ENCODE measurements around the gene NRG3. TPM values are rescaled to one million over a fixed set of nuclear protein-coding genes. Genes with fewer than 3 reads are reported as not detected.

Gene NRG3
- total and polyA plus RNA-seq, 2 of the 4 experiments (the other 2 are of a cell fraction) = not detected

DNA sequence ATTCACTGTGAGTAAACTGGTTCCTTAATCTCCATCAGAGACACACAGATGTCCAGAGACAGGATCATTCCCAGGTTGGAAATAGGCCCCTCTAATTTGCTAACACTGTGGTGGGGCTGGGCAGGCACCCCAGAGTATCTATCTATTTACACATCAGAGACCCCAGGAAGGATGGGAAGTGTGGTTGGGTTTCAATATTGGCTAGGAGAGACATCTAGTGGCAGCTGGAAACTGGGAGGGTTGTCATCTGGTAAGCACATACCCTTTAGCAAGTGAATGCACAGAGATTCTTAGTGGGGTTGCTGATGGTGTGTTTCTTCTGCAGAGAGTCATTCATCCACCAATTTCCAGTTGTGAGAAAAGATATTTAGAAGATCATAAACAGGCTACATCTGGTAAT is 36.0 kb upstream of the NRG3 start:
- Histone ChIP-seq H3K56ac (ENCODE audit: extremely low read depth, insufficient read depth, low read length) (no peak overlapping the region), H2AK9ac (replicated peaks; ENCODE audit: low read depth, low read length, poor library complexity) (no peak overlapping the region), H2BK15ac (ENCODE audit: low read depth, low read length) (no peak overlapping the region), H3K9me1 (ENCODE audit: insufficient read depth, low read length) (no peaks in the 10 kb centered on the region), H3K9me3 (ENCODE audit: control insufficient read depth, insufficient read depth, low read length) (peaks cover 2% of the 10 kb centered on the region), H3K27me3 (ENCODE audit: control insufficient read depth, insufficient read depth, low read length) (no peaks in the 10 kb centered on the region), H3K36me3 (ENCODE audit: control insufficient read depth, insufficient read depth, low read length) (no peaks in the 10 kb centered on the region), H3K27ac (ENCODE audit: insufficient read depth, low read length) (no peak overlapping the region), H3K4ac (ENCODE audit: low read depth, low read length) (no peak overlapping the region), H3K4me1 (ENCODE audit: control insufficient read depth, insufficient read depth, low read length) (no peaks in the 10 kb centered on the region), H4K5ac (ENCODE audit: low read depth, low read length) (no peak overlapping the region), H2BK5ac (ENCODE audit: low read depth, low read length, poor library complexity, severe bottlenecking) (no peak overlapping the region), H2AFZ (replicated peaks; ENCODE audit: low read length, poor library complexity) (no peak overlapping the region), H3K4me3 (ENCODE audit: insufficient read depth, low read depth, low read length) (no peak overlapping the region), H3K14ac (replicated peaks; ENCODE audit: low read depth, low read length) (no peak overlapping the region), H4K20me1 (ENCODE audit: insufficient read depth, low read length) (no peaks in the 10 kb centered on the region), H2AK5ac (ENCODE audit: low read depth, low read length) (no peak overlapping the region), H3K18ac (ENCODE audit: low read depth, low read length) (no peak overlapping the region), H3K4me2 (ENCODE audit: low read depth, low read length) (no peak overlapping the region), H3K23ac (ENCODE audit: low read depth, low read length) (no peak overlapping the region), H2BK20ac (ENCODE audit: low read depth, low read length) (no peak overlapping the region), H4K8ac (ENCODE audit: low read depth in 2 of 2, low read length in 2 of 2) (no peak overlapping the region), H3K79me1 (ENCODE audit: low read depth in 1 of 2, low read length in 2 of 2) (no peaks in the 10 kb centered on the region), H2BK120ac (ENCODE audit: low read depth, low read length) (no peak overlapping the region), H3K9ac (ENCODE audit: low read depth, low read length) (no peak overlapping the region), H4K91ac (ENCODE audit: insufficient read depth, low read depth, low read length) (no peak overlapping the region)
- POLR2A ChIA-PET (ENCODE audit: unreplicated experiment) = no interaction called here
- in situ Hi-C loops (cut with MboI; ENCODE audit: low sequenced_read_pairs) = no loop called here
- BruUV-seq (replicated peaks) = no TSS peak
- TF ChIP-seq, protein P1, sequence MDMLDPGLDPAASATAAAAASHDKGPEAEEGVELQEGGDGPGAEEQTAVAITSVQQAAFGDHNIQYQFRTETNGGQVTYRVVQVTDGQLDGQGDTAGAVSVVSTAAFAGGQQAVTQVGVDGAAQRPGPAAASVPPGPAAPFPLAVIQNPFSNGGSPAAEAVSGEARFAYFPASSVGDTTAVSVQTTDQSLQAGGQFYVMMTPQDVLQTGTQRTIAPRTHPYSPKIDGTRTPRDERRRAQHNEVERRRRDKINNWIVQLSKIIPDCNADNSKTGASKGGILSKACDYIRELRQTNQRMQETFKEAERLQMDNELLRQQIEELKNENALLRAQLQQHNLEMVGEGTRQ (IDR thresholded peaks at IDR 0.05; ENCODE audit: low read depth, low read length) = no peak
- TF ChIP-seq MAZ (IDR thresholded peaks at IDR 0.05; ENCODE audit: borderline replicate concordance, low read depth, low read length) (no peak), CEBPB (IDR thresholded peaks at IDR 0.05; ENCODE audit: low read depth, low read length) (no peak), SMC3 (IDR thresholded peaks at IDR 0.05; ENCODE audit: low read depth, low read length) (no peak)
- TF ChIP-seq, protein P2, sequence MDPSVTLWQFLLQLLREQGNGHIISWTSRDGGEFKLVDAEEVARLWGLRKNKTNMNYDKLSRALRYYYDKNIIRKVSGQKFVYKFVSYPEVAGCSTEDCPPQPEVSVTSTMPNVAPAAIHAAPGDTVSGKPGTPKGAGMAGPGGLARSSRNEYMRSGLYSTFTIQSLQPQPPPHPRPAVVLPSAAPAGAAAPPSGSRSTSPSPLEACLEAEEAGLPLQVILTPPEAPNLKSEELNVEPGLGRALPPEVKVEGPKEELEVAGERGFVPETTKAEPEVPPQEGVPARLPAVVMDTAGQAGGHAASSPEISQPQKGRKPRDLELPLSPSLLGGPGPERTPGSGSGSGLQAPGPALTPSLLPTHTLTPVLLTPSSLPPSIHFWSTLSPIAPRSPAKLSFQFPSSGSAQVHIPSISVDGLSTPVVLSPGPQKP (IDR thresholded peaks at IDR 0.05; ENCODE audit: borderline replicate concordance, low read depth, low read length) = no peak
- TF ChIP-seq, protein P3, sequence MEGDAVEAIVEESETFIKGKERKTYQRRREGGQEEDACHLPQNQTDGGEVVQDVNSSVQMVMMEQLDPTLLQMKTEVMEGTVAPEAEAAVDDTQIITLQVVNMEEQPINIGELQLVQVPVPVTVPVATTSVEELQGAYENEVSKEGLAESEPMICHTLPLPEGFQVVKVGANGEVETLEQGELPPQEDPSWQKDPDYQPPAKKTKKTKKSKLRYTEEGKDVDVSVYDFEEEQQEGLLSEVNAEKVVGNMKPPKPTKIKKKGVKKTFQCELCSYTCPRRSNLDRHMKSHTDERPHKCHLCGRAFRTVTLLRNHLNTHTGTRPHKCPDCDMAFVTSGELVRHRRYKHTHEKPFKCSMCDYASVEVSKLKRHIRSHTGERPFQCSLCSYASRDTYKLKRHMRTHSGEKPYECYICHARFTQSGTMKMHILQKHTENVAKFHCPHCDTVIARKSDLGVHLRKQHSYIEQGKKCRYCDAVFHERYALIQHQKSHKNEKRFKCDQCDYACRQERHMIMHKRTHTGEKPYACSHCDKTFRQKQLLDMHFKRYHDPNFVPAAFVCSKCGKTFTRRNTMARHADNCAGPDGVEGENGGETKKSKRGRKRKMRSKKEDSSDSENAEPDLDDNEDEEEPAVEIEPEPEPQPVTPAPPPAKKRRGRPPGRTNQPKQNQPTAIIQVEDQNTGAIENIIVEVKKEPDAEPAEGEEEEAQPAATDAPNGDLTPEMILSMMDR (conservative IDR thresholded peaks at IDR 0.05; ENCODE audit: low read depth, low read length) = no peak
- intact Hi-C loops (cut with micrococcal nuclease) = no loop called here
- no peak for DNase-seq
- ATAC-seq (ENCODE audit: low read depth) = no peak
- CTCF ChIA-PET = no interaction called here
- dilution Hi-C loops (cut with HindIII; ENCODE audit: low sequenced_read_pairs, unreplicated experiment) = no loop called here

Measured in IMR-90 (cell line).